ENCODE results near the gene CACNB4. TPM values are rescaled to one million over a fixed set of nuclear protein-coding genes. Genes with fewer than 3 reads are reported as not detected.
A peak's percentile ranks its signal among the peaks of the same experiment; 100 is the strongest.

CACNB4 gene
- total RNA-seq, 1 donor: 4.3 TPM

DNA sequence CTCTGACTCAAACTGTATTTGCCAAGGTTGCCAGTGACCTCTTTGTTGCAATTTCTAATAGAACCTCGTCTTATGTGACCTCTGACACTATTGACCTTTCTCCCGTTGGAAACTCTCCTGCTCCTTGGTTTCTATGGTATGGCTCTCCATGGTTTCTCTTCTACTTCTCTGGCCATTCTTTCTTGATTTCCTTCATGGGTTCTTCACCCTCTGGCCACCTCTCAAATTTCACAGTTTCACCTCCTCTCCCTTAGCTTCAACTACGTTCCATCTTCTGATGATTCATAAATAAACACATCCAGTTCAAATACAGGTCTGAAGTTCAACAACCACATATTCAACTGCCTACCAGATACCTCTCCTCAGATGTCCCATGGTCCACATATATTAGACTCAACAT lies 109.5 kb downstream of the CACNB4 start:
- Histone ChIP-seq H3K4me3 (ENCODE audit: insufficient read depth, low read length) (no peak overlapping the region), H3K36me3 (ENCODE audit: insufficient read depth, low read length) (no peaks in the 10 kb centered on the region), H3K27me3 (ENCODE audit: insufficient read depth, low read length) (no peaks in the 10 kb centered on the region), H3K4me2 (ENCODE audit: insufficient read depth, low read length) (no peak overlapping the region), H2AFZ (ENCODE audit: low read length) (no peak overlapping the region), H3K4me1 (ENCODE audit: insufficient read depth, low read length) (no peaks in the 10 kb centered on the region), H3K79me2 (ENCODE audit: insufficient read depth, low read length) (no peaks in the 10 kb centered on the region), H3K9me3 (ENCODE audit: low read depth, low read length) (no peaks in the 10 kb centered on the region), H4K20me1 (ENCODE audit: insufficient read depth, low read length) (no peaks in the 10 kb centered on the region), H3K27ac (ENCODE audit: low read depth, low read length) (no peak overlapping the region)
- TF ChIP-seq, protein P1, sequence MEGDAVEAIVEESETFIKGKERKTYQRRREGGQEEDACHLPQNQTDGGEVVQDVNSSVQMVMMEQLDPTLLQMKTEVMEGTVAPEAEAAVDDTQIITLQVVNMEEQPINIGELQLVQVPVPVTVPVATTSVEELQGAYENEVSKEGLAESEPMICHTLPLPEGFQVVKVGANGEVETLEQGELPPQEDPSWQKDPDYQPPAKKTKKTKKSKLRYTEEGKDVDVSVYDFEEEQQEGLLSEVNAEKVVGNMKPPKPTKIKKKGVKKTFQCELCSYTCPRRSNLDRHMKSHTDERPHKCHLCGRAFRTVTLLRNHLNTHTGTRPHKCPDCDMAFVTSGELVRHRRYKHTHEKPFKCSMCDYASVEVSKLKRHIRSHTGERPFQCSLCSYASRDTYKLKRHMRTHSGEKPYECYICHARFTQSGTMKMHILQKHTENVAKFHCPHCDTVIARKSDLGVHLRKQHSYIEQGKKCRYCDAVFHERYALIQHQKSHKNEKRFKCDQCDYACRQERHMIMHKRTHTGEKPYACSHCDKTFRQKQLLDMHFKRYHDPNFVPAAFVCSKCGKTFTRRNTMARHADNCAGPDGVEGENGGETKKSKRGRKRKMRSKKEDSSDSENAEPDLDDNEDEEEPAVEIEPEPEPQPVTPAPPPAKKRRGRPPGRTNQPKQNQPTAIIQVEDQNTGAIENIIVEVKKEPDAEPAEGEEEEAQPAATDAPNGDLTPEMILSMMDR (IDR thresholded peaks at IDR 0.05; ENCODE audit: extremely low read depth, low read depth, low read length): no peak
- DNase-seq (ENCODE audit: insufficient read length, low spot score, missing footprints): peak; percentile 3

DNA sequence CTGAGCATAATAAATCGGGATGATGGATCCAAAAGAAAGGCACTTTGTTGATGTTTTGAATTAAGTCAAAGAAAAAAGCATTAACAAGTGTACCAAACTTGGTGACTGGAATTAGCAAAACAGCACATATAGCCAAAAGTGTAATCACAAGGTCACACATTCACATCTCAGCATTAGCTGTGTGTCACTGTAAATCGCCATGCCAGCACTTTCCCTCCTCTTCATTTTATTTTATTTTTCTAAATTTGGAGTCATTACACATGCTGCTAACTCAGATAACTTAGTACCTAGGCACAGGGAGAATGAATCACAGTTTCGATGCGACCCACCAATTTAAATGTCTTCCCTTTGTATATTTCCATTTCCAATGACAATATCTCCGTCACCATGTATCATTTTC lies 111.4 kb downstream of the CACNB4 start:
- Histone ChIP-seq H3K27ac (ENCODE audit: low read depth, low read length) (no peak overlapping the region), H3K27me3 (ENCODE audit: insufficient read depth, low read length) (no peaks in the 10 kb centered on the region), H3K79me2 (ENCODE audit: insufficient read depth, low read length) (no peaks in the 10 kb centered on the region), H4K20me1 (ENCODE audit: insufficient read depth, low read length) (no peaks in the 10 kb centered on the region), H3K36me3 (ENCODE audit: insufficient read depth, low read length) (no peaks in the 10 kb centered on the region), H3K9me3 (ENCODE audit: low read depth, low read length) (no peaks in the 10 kb centered on the region), H3K4me2 (ENCODE audit: insufficient read depth, low read length) (no peak overlapping the region), H3K4me3 (ENCODE audit: insufficient read depth, low read length) (no peak overlapping the region), H3K4me1 (ENCODE audit: insufficient read depth, low read length) (no peaks in the 10 kb centered on the region), H2AFZ (ENCODE audit: low read length) (no peak overlapping the region)
- DNase-seq (ENCODE audit: insufficient read length, low spot score, missing footprints): no peak
- TF ChIP-seq, protein P1 (IDR thresholded peaks at IDR 0.05; ENCODE audit: extremely low read depth, low read depth, low read length): no peak

DNA sequence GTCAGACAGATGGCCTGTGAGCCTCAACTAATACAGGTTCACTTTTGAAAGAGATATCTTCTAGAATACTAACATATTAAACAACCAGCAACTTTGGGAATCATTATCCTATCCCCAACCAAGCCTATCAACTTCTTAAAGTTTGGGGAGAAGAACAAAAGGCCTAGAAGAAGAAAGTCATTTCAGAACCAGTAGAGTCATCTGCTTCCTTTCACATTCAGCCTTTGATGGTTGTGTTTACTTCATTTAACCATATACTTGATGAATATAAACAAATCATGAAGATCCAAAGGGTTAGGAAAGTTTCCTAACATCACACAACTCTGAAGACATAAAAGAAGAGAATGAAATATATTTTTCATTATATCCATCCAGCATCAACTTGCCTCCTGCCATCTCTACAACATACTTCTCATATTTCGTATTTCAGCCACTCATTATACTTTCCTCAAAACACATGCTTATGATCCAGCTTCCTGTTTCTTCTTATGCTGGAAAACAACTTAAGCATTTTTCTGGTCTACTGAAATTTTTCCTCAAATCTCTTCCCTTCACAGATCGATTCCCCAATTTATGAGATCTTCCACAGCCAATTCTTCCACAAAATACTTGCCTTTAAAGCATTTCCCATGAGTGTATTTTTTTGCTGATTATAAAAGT lies 114.3 kb downstream of the CACNB4 start:
- no peak overlapping the region for H3K4me2 ChIP-seq (ENCODE audit: insufficient read depth, low read length)
- no peak overlapping the region for H2AFZ ChIP-seq (ENCODE audit: low read length)
- no peaks in the 10 kb centered on the region for H3K79me2 ChIP-seq (ENCODE audit: insufficient read depth, low read length)
- TF ChIP-seq, protein P1 (IDR thresholded peaks at IDR 0.05; ENCODE audit: extremely low read depth, low read depth, low read length): no peak
- H3K4me3 ChIP-seq (ENCODE audit: insufficient read depth, low read length): no peak overlapping the region
- H3K36me3 ChIP-seq (ENCODE audit: insufficient read depth, low read length): no peaks in the 10 kb centered on the region
- no peaks in the 10 kb centered on the region for H3K9me3 ChIP-seq (ENCODE audit: low read depth, low read length)
- H4K20me1 ChIP-seq (ENCODE audit: insufficient read depth, low read length): no peaks in the 10 kb centered on the region
- no peak for DNase-seq (ENCODE audit: insufficient read length, low spot score, missing footprints)
- no peak overlapping the region for H3K27ac ChIP-seq (ENCODE audit: low read depth, low read length)
- no peaks in the 10 kb centered on the region for H3K27me3 ChIP-seq (ENCODE audit: insufficient read depth, low read length)
- no peaks in the 10 kb centered on the region for H3K4me1 ChIP-seq (ENCODE audit: insufficient read depth, low read length)

DNA sequence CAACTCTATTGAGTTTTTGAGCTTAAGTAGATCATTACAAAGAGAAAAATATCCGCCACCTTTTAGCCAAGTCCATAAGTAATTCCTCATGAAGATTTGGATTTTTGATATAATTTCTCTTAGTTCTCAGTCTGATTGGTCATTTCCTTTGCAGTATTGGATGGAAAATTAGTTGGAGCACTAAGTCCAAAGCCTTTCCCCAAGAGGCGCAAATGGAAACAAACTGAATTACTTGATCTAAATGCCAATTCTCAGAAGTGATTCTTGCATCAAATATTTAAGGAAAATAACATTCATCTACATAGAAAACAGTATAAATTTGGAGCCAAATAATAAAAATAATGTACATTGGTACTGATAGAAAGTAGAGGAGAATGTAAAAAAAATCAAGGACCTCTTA lies 115.6 kb downstream of the CACNB4 start:
- DNase-seq (ENCODE audit: insufficient read length, low spot score, missing footprints): no peak
- Histone ChIP-seq H3K79me2 (ENCODE audit: insufficient read depth, low read length) (no peaks in the 10 kb centered on the region), H3K27ac (ENCODE audit: low read depth, low read length) (no peak overlapping the region), H3K4me3 (ENCODE audit: insufficient read depth, low read length) (no peak overlapping the region), H3K4me2 (ENCODE audit: insufficient read depth, low read length) (no peak overlapping the region), H3K27me3 (ENCODE audit: insufficient read depth, low read length) (no peaks in the 10 kb centered on the region), H2AFZ (ENCODE audit: low read length) (no peak overlapping the region), H3K36me3 (ENCODE audit: insufficient read depth, low read length) (no peaks in the 10 kb centered on the region), H3K9me3 (ENCODE audit: low read depth, low read length) (no peaks in the 10 kb centered on the region), H4K20me1 (ENCODE audit: insufficient read depth, low read length) (no peaks in the 10 kb centered on the region), H3K4me1 (ENCODE audit: insufficient read depth, low read length) (no peaks in the 10 kb centered on the region)
- TF ChIP-seq, protein P1 (IDR thresholded peaks at IDR 0.05; ENCODE audit: extremely low read depth, low read depth, low read length): no peak
